Cardiac fibroblast (primary cell): Measurements from ENCODE around the gene UNC45A.

Experiments
- DNase-seq, 2 donors: peaks; one replicate each; pipeline versions ENCODE4 v3.0.0 to v3.0.0-alpha.2; 2010; ENCODE audit warnings: low read depth in 2 of 2
- H3K4me3 ChIP-seq, 2 donors: replicated peaks in 1 of 2; 1 replicate in 1 of 2; 2 replicates in 1 of 2; pipeline ENCODE4 v1.5.1; 2011; ENCODE audit warnings: low read depth in 2 of 2, low read length in 2 of 2, mild to moderate bottlenecking in 2 of 2, moderate library complexity in 1 of 2
- TF ChIP-seq, protein P1 (sequence below): IDR thresholded peaks from one replicate; pipeline ENCODE4 v1.5.1; 2011; ENCODE audit warnings: low read depth, mild to moderate bottlenecking, low read length, inconsistent platforms

UNC45A gene

DNA sequence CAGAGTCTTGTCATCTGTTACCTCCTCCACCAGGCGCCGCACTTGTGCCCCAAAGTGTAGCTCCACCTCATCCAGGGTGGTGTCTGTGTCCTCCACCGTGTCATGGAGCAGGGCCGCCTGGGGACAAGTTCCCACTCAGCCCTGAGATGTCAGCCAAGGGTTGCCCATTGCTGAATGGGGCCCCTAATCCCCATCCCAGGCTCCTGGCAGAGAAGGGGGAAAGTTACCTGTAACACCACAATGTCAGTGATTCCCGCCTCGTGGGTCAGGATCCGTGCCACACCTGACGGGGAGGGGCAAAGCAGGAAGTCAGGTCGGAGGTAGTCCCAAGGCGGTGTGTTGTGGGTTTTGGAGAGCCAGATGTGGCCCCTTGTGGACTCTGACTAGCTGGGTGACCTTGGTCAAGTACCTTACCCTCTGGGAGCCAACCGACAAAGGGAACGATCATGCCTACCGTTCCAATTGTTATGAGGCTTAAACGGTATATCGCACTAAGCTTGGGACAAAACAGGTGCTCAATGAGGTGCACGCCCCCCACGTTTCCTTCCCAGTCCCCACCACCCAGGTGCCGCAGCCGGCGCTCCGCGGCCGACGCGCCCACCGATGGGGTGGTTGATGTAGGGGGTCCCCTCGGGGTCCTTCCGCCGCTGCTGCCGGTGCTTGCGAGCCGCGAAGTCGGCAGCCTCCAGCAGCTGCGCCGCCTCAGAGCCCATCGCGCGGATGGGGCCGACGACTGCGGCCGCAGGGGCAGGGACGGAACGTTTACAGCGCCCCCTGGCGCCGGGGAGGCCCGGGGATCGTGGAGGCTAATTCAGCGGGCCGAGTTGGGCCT lies 3.0 kb upstream of the UNC45A start, which contains the start of gene HDDC3:
Gene HDDC3, minus strand, starts transcription at position 722 of the 832 bp plus-strand sequence. Its CDS starts 9 bp downstream, at position 713.
- TF ChIP-seq, protein P1, sequence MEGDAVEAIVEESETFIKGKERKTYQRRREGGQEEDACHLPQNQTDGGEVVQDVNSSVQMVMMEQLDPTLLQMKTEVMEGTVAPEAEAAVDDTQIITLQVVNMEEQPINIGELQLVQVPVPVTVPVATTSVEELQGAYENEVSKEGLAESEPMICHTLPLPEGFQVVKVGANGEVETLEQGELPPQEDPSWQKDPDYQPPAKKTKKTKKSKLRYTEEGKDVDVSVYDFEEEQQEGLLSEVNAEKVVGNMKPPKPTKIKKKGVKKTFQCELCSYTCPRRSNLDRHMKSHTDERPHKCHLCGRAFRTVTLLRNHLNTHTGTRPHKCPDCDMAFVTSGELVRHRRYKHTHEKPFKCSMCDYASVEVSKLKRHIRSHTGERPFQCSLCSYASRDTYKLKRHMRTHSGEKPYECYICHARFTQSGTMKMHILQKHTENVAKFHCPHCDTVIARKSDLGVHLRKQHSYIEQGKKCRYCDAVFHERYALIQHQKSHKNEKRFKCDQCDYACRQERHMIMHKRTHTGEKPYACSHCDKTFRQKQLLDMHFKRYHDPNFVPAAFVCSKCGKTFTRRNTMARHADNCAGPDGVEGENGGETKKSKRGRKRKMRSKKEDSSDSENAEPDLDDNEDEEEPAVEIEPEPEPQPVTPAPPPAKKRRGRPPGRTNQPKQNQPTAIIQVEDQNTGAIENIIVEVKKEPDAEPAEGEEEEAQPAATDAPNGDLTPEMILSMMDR, result peak; percentile 87
- peak; percentile 84 to 87 for DNase-seq
- H3K4me3 ChIP-seq, result peak within 1 kb of the TSS; percentile 70 to 83

DNA sequence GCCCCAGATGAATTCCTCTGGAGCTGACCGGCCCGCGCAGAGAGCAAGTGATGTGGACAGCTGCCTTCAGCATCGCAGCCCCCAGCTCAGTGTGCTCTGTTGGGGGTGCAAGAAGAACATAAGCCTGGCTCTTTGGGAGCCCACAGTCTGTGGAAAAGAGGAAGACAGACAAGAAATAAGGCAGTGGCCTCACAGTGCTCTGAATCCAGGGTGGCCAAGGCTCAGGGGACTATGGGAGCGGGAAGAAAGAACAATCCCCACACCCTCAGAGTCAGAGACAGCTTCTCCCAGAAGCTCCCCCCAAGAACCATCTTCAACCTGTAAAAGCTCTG lies 2.5 kb upstream of the UNC45A start:
- peak overlapping the region; percentile 70 to 83 for H3K4me3 ChIP-seq

DNA sequence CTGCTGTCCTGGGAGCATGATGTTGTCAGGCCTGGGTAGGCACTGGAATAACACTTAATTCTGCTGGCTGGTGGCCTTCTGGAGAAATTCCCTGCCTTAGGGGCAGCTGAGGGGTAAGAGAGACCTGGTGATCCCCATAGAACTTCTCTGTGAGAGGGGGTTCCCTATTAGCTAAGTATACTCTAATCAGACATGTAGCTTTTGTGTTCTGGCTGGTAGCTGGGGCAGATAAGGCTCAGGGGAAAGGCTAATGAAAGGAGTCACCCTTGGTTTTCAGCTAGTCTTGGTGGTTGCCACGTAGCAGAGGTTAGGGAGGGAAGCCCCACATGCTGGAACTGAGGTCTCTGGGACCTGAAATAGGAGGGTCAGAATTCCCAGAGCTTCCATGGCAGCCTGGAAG lies 1.8 kb upstream of the UNC45A start:
- TF ChIP-seq, protein P1, result no peak
- H3K4me3 ChIP-seq, result no peak overlapping the region
- DNase-seq, result no peak

More for the DNA sequence above, 2.5 kb upstream of the UNC45A start:
- TF ChIP-seq, protein P1, result no peak
- DNase-seq, result no peak

DNA sequence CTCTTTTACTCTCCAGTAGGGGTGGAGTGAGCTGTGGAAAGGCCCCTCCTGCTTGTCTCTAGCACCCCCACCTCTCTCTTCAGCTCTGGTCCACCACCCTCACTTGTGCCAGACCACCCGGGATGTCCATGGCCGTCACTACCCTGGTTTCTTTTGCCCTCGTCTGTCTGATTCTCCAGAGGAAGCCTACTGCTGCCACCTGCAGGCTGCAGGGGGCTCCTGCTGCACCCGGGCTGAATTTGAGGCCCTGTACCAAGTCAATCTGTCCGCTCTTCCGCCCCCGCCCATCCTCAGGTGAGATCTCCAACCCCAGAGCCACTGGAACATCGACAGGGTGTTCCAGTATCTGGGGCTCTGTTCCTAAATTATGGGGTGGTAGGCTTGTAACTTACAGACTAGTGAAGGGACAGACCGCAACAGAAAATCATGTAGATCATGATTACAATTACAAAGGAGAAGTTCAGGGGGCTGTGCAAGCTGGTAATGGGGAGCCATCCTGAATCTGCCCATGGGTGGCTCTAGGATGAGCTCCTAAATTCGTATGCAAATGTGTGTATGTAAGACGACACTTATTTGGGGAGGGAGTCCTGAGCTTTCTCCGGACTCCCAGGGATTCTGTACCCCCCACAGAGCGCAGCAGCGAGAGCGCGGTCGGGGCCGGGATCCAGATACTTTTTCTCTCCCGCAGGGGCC lies 683 bp upstream of the UNC45A start:
- peak overlapping the region; percentile 78 to 81 for H3K4me3 ChIP-seq
- TF ChIP-seq, protein P1, result peak; percentile 97
- DNase-seq, result peak; percentile 86

DNA sequence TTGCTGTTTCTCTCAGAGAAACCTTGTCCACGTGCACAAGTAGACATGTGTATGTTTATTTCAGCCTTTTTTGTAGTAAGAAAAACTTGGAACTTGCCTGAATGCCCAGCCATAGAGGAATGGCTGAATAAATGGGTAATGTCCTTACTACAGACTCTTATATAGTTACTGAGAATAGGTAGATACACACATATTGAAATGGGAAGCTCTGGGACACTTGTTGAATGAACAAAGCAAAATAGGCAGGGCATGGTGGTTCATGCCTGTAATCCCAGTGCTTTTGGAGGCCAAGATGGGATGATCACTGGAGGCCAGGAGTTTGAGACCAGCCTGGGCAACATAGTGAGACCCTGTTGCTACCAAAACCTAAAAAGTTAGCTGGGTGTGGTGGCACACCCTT lies 1.7 kb downstream of the UNC45A start:
- DNase-seq, result no peak
- TF ChIP-seq, protein P1, result no peak
- H3K4me3 ChIP-seq, result no peak overlapping the region

DNA sequence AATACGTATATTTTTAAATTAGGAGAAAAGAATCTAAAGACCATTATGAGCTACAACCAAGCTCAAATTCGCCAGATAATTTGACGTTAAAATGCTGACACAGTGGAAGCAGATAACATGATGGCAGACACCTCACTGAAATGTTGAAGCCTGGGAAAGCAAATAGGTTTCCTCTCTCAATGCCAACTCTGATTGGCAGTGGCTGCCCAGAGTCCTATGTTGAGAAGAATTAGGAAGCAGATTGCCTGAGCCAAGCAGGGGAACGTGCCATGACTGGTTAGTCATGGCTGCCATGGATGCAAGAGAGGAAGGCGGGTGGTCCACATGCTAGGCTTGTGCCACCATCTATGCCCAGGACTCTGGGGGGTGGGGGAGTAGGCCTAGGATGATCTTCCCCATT lies 3.2 kb downstream of the UNC45A start:
- H3K4me3 ChIP-seq, result no peak overlapping the region
- TF ChIP-seq, protein P1, result no peak
- no peak for DNase-seq
